Measurements from ENCODE around the gene TAS2R10.

GRCh38 chr12:10801741-10802140 is 24.4 kb downstream of the TAS2R10 start:
- TF ChIP-seq CTCF (IDR thresholded peaks at IDR 0.05; ENCODE audit: low read length) (no peak), EZH2 (IDR thresholded peaks at IDR 0.05; ENCODE audit: borderline replicate concordance, low read length) (no peak)

All from OCI-LY1 (cell line).